ENCODE results near the gene ARHGEF7. TPM values are rescaled to one million over a fixed set of nuclear protein-coding genes. Genes with fewer than 3 reads are reported as not detected.

ARHGEF7 gene
- polyA plus RNA-seq, 1 experiment: 32.0 TPM

GRCh38 chr13:111245576-111246384, 130.7 kb downstream of the ARHGEF7 start:
- Histone ChIP-seq H3K27me3 (ENCODE audit: control insufficient read depth, insufficient read depth, low read length) (no peaks in the 10 kb centered on the region), H3K36me3 (ENCODE audit: control insufficient read depth, insufficient read depth, low read length) (peaks cover 5% of the 10 kb centered on the region), H3K4me3 (ENCODE audit: low read depth, low read length) (no peak overlapping the region)
- ChIA-PET POLR2A (interaction anchor here (0.6 kb wide), 1 partner anchor 178 kb away, joined by 4 read pairs; no protein-coding TSS in a partner anchor), CTCF (no interaction called here)
- TF ChIP-seq, protein P1, sequence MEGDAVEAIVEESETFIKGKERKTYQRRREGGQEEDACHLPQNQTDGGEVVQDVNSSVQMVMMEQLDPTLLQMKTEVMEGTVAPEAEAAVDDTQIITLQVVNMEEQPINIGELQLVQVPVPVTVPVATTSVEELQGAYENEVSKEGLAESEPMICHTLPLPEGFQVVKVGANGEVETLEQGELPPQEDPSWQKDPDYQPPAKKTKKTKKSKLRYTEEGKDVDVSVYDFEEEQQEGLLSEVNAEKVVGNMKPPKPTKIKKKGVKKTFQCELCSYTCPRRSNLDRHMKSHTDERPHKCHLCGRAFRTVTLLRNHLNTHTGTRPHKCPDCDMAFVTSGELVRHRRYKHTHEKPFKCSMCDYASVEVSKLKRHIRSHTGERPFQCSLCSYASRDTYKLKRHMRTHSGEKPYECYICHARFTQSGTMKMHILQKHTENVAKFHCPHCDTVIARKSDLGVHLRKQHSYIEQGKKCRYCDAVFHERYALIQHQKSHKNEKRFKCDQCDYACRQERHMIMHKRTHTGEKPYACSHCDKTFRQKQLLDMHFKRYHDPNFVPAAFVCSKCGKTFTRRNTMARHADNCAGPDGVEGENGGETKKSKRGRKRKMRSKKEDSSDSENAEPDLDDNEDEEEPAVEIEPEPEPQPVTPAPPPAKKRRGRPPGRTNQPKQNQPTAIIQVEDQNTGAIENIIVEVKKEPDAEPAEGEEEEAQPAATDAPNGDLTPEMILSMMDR (IDR thresholded peaks at IDR 0.05; ENCODE audit: insufficient read depth, low read depth, low read length): no peak
- no peak for DNase-seq (ENCODE audit: low read depth)

DNA sequence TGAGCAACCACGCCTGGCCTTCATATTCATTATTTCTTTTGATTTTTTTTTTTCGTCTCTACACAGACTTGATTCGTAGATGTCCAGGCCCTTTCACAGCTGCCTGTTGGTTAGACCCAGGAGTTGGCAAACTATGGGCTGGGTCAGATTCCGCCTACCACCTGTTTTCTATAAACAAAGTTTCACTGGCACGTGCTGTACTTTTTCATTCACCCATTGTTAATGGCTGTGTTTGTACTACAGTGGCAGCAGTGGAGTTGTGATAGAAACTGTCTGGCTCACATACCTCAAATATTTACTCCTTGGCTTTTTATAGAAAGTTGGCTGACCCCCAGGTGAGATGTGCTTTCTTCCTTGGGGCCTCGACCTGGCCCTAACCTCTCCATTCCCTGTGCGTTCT, 132.4 kb downstream of the ARHGEF7 start:
- ChIA-PET POLR2A (no interaction called here), CTCF (no interaction called here)
- DNase-seq (ENCODE audit: low read depth): no peak
- H3K4me3 ChIP-seq (ENCODE audit: low read depth, low read length): no peak overlapping the region
- H3K36me3 ChIP-seq (ENCODE audit: control insufficient read depth, insufficient read depth, low read length): peaks cover 2% of the 10 kb centered on the region
- no peaks in the 10 kb centered on the region for H3K27me3 ChIP-seq (ENCODE audit: control insufficient read depth, insufficient read depth, low read length)
- TF ChIP-seq, protein P1 (IDR thresholded peaks at IDR 0.05; ENCODE audit: insufficient read depth, low read depth, low read length): no peak

- H3K4me3 ChIP-seq (ENCODE audit: low read depth, low read length): no peak overlapping the region
- no peak for DNase-seq (ENCODE audit: low read depth)
- no peaks in the 10 kb centered on the region for H3K27me3 ChIP-seq (ENCODE audit: control insufficient read depth, insufficient read depth, low read length)
- ChIA-PET POLR2A (no interaction called here), CTCF (interaction anchor here (1.5 kb wide), 1 partner anchor 24 kb away, joined by 6 read pairs; no protein-coding TSS in a partner anchor)
- TF ChIP-seq, protein P1 (IDR thresholded peaks at IDR 0.05; ENCODE audit: insufficient read depth, low read depth, low read length): no peak
- peaks cover 2% of the 10 kb centered on the region for H3K36me3 ChIP-seq (ENCODE audit: control insufficient read depth, insufficient read depth, low read length)
Measured at GRCh38 chr13:111248822-111249221, 133.7 kb downstream of the ARHGEF7 start.

DNA sequence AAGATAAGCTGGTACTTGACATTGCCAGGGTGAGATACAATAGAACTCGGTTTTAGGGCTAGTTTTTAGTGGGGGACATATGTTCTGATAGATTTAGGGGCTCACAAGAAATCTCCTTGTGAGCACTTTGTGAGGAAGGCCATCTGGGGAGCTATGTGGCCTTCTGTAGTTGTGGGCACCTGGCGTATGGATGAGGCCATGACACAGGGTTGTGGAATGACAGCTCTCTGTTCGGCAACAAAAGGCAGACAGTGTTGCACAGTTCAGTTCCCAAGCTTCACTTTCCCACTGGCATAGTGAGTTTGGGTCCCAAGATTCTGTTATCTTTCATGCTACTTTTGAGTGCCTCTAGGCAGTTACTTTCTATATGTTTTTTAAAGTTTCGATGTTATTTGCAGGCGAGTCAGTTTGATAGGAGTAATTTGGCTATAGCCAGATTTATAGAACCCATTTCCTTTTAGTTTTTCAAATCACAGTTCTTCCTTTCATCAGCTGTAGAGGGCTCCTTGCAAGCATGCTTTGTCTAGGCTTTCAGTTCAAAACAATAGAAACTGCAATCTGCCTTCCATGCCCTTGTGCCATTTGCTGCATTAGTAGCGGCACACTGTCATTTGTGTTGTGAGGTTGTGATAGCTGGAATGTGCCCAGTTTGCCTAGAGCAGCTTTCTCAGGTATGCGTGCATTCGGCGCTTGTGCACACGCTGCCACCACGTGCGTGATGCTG, 134.7 kb downstream of the ARHGEF7 start:
- TF ChIP-seq, protein P1 (IDR thresholded peaks at IDR 0.05; ENCODE audit: insufficient read depth, low read depth, low read length): no peak
- Histone ChIP-seq H3K27me3 (ENCODE audit: control insufficient read depth, insufficient read depth, low read length) (no peaks in the 10 kb centered on the region), H3K4me3 (ENCODE audit: low read depth, low read length) (no peak overlapping the region), H3K36me3 (ENCODE audit: control insufficient read depth, insufficient read depth, low read length) (no peaks in the 10 kb centered on the region)
- POLR2A ChIA-PET: no interaction called here
- CTCF ChIA-PET: interaction anchor here (1.5 kb wide), 1 partner anchor 25 kb away, joined by 6 read pairs; no protein-coding TSS in a partner anchor
- no peak for DNase-seq (ENCODE audit: low read depth)

Measured in BJ (cell line).